K562 (cell line): ENCODE results near the gene ZNF467. TPM values are rescaled to one million over a fixed set of nuclear protein-coding genes. Genes with fewer than 3 reads are reported as not detected.

Experiments
- CBX1 ChIP-seq: sonication (generic); IDR thresholded peaks from 2 replicates; pipeline ENCODE4 v1.6.1; 2016; ENCODE audit warnings: antibody characterized with exemption, low read depth, mild to moderate bottlenecking
- E2F6 ChIP-seq, 2 experiments: IDR thresholded peaks; 2 replicates each; pipeline ENCODE4 v1.6.1; 2011; ENCODE audit warnings: borderline replicate concordance in 1 of 2, control low read depth in 1 of 2, low read depth in 1 of 2, low read length in 1 of 2, mild to moderate bottlenecking in 1 of 2, mixed read lengths in 1 of 2, moderate library complexity in 1 of 2; ENCODE audit not compliant: insufficient read depth in 1 of 2, insufficient read length in 1 of 2, poor library complexity in 1 of 2, severe bottlenecking in 1 of 2; ENCODE audit errors: extremely low read depth in 1 of 2
- FOXP4 ChIP-seq: sonication (generic); formaldehyde crosslinking; IDR thresholded peaks from 2 replicates; pipeline ENCODE4 v1.8.0; 2022; ENCODE audit warnings: mild to moderate bottlenecking, missing genetic modification reagents, borderline replicate concordance
- MAX ChIP-seq: sonication (generic); formaldehyde crosslinking; IDR thresholded peaks from 2 replicates; pipeline ENCODE4 v1.9.0; 2022; ENCODE audit warnings: mild to moderate bottlenecking, missing genetic modification reagents
- MAZ ChIP-seq, 2 experiments: fragments of 450-650 bp in 1 of 2; sonication (generic) in 1 of 2; formaldehyde crosslinking; IDR thresholded peaks in 1 of 2; conservative IDR thresholded peaks in 1 of 2; 2 replicates each; pipeline versions ENCODE4 v1.4.0 to v1.5.0; 2020; ENCODE audit warnings: mild to moderate bottlenecking in 1 of 2, missing genetic modification reagents in 1 of 2
- MIER1 ChIP-seq: fragments of 450-650 bp; IDR thresholded peaks from 2 replicates; pipeline ENCODE4 v1.6.1; 2016; ENCODE audit warnings: antibody characterized with exemption, mild to moderate bottlenecking, low read depth
- NR2C2 ChIP-seq, 2 experiments: fragments of 200-800 bp in 1 of 2; sonication (Bioruptor generic) in 1 of 2; sonication (generic) in 1 of 2; formaldehyde crosslinking in 1 of 2; IDR thresholded peaks; 2 replicates each; pipeline versions ENCODE4 v1.6.1 to v1.8.0; 2016 to 2022; ENCODE audit warnings: mild to moderate bottlenecking in 1 of 2, missing compliant biosample characterization in 1 of 2, missing genetic modification characterization in 1 of 2, missing genetic modification reagents in 1 of 2
- POLR2G ChIP-seq: fragments of 200-400 bp; formaldehyde crosslinking; IDR thresholded peaks from 2 replicates; pipeline ENCODE4 v1.6.1; 2017; ENCODE audit warnings: low read depth, mild to moderate bottlenecking, antibody characterized with exemption, low read length, moderate library complexity
- SRSF1 ChIP-seq: fragments of 200-400 bp; formaldehyde crosslinking; IDR thresholded peaks from 2 replicates; pipeline ENCODE4 v1.6.1; 2017; ENCODE audit warnings: mild to moderate bottlenecking, low read depth, low read length, moderate library complexity
- SRSF3 ChIP-seq: fragments of 200-400 bp; formaldehyde crosslinking; IDR thresholded peaks from 2 replicates; pipeline ENCODE4 v1.6.1; 2016; ENCODE audit warnings: mild to moderate bottlenecking, low read length, moderate library complexity; ENCODE audit not compliant: insufficient read depth
- TAF7 ChIP-seq: fragments of 450-650 bp; IDR thresholded peaks from 2 replicates; pipeline ENCODE4 v1.6.1; 2016; ENCODE audit warnings: missing genetic modification characterization, missing compliant biosample characterization
- USF2 ChIP-seq: sonication (generic); formaldehyde crosslinking; IDR thresholded peaks from 2 replicates; pipeline ENCODE4 v1.5.0; 2020; ENCODE audit warnings: missing genetic modification reagents
- ZFPM2 ChIP-seq: fragments of 250-450 bp; sonication (Bioruptor Pico); IDR thresholded peaks from 2 replicates; pipeline ENCODE4 v1.5.1; 2022; ENCODE audit warnings: mild to moderate bottlenecking
- ZNF134 ChIP-seq: fragments of 250-450 bp; sonication (Bioruptor Pico); conservative IDR thresholded peaks from 2 replicates; pipeline ENCODE4 v1.4.0; 2020
- ZNF511 ChIP-seq: sonication (generic); formaldehyde crosslinking; IDR thresholded peaks from 2 replicates; pipeline ENCODE4 v1.8.0; 2022; ENCODE audit warnings: mild to moderate bottlenecking, missing genetic modification reagents
- polyA plus RNA-seq, 8 experiments: library from polyadenylated mRNA; depleted of rRNA in 4 of 8; stranded (reverse) in 5 of 8; unstranded in 3 of 8; fragments of >200 nt; fragmentation: Nextera tagmentation in 2 of 8; fragmentation: Illumina TruSeq in 1 of 8; extraction: Ambion mirVana in 2 of 8; extraction: Trizol in 1 of 8; gene quantifications; 2 replicates each; pipeline versions ENCODE4 v1.2.1 to v1.2.3, GENCODE V29; 2011 to 2014; ENCODE audit warnings: inconsistent platforms in 1 of 8, missing spikeins in 1 of 8
- total RNA-seq, 7 experiments: library from RNA; depleted of rRNA in 6 of 7; stranded (reverse); fragments of >200 nt in 6 of 7; fragmentation: Illumina TruSeq in 2 of 7; extraction: Trizol in 2 of 7; gene quantifications; 2 replicates each; pipeline versions ENCODE4 v1.2.1 to v1.2.3, GENCODE V29; 2011 to 2021; ENCODE audit warnings: low replicate concordance in 1 of 7
- TF ChIP-seq, protein P1 (sequence below): sonication (generic); formaldehyde crosslinking; IDR thresholded peaks from 2 replicates; pipeline ENCODE4 v1.8.0; 2022; ENCODE audit warnings: missing genetic modification reagents, mild to moderate bottlenecking, borderline replicate concordance
- TF ChIP-seq, protein P2 (sequence below): sonication (generic); formaldehyde crosslinking; IDR thresholded peaks from 2 replicates; pipeline ENCODE4 v1.8.0; 2022; ENCODE audit warnings: mild to moderate bottlenecking, missing genetic modification reagents

Gene ZNF467
- total and polyA plus RNA-seq, 9 of the 15 experiments (the other 6 are each of a cell fraction or from before 2014, with no cell fraction given), result 0.32 to 14.2 (median 1.7) TPM

GRCh38 chr7:149790146-149790548 is 16.8 kb upstream of the ZNF467 start (continued):
- TF ChIP-seq ZNF511 (CRISPR knock-in tag) (peak; percentile 20; the same call in 1 of the 2 replicates), POLR2G (no peak), FOXP4 (no peak), E2F6 (IDR thresholded peaks at IDR 0.05; ENCODE audit: borderline replicate concordance in 1 of 2, extremely low read depth in 1 of 2, insufficient read depth in 1 of 2, insufficient read length in 1 of 2, low read depth in 1 of 2, low read length in 1 of 2, poor library complexity in 1 of 2, severe bottlenecking in 1 of 2) (peak; percentile 70 to 84), ZNF134 (CRISPR knock-in tag) (no peak), TAF7 (no peak), MAX (peak; percentile 69; the same call in 1 of the 2 replicates), SRSF1 (no peak), CBX1 (no peak), USF2 (CRISPR knock-in tag) (no peak), SRSF3 (no peak), ZFPM2 (CRISPR knock-in tag) (no peak), MIER1 (no peak), MAZ (CRISPR knock-in tag; conservative IDR thresholded peaks at IDR 0.05 in 1 of 2, IDR thresholded peaks at IDR 0.05 in 1 of 2) (peak; percentile 49 to 82; a peak in 3 of 4 replicates), NR2C2 (CRISPR knock-in tag; IDR thresholded peaks at IDR 0.05) (peak; percentile 39; the same call in 1 of the 2 replicates), NR2C2 (tag; IDR thresholded peaks at IDR 0.05) (no peak)
- TF ChIP-seq, protein P1, sequence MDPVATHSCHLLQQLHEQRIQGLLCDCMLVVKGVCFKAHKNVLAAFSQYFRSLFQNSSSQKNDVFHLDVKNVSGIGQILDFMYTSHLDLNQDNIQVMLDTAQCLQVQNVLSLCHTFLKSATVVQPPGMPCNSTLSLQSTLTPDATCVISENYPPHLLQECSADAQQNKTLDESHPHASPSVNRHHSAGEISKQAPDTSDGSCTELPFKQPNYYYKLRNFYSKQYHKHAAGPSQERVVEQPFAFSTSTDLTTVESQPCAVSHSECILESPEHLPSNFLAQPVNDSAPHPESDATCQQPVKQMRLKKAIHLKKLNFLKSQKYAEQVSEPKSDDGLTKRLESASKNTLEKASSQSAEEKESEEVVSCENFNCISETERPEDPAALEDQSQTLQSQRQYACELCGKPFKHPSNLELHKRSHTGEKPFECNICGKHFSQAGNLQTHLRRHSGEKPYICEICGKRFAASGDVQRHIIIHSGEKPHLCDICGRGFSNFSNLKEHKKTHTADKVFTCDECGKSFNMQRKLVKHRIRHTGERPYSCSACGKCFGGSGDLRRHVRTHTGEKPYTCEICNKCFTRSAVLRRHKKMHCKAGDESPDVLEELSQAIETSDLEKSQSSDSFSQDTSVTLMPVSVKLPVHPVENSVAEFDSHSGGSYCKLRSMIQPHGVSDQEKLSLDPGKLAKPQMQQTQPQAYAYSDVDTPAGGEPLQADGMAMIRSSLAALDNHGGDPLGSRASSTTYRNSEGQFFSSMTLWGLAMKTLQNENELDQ (CRISPR knock-in tag), result no peak
- TF ChIP-seq, protein P2, sequence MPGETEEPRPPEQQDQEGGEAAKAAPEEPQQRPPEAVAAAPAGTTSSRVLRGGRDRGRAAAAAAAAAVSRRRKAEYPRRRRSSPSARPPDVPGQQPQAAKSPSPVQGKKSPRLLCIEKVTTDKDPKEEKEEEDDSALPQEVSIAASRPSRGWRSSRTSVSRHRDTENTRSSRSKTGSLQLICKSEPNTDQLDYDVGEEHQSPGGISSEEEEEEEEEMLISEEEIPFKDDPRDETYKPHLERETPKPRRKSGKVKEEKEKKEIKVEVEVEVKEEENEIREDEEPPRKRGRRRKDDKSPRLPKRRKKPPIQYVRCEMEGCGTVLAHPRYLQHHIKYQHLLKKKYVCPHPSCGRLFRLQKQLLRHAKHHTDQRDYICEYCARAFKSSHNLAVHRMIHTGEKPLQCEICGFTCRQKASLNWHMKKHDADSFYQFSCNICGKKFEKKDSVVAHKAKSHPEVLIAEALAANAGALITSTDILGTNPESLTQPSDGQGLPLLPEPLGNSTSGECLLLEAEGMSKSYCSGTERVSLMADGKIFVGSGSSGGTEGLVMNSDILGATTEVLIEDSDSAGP, result no peak
